GM21390 (cell line): ENCODE data around the gene ZMAT5.

Source experiments
- ATAC-seq: cut with Tn5 transposase; IDR thresholded peaks from one replicate; pipeline ENCODE4 v1.9.1; 2021; ENCODE audit not compliant: unreplicated experiment

The ZMAT5 gene

GRCh38 chr22:29766632-29767170 is at the start of gene ZMAT5:
Gene ZMAT5, minus strand, starts transcription at chr22:29767007. Its CDS starts 18,463 bp downstream, at chr22:29748544.
- ATAC-seq, result peak; percentile 81

- ATAC-seq, result no peak
These were observed 49.7 kb upstream of the ZMAT5 start for GRCh38 chr22:29816539-29816938.

- ATAC-seq, result no peak
These were observed 49.3 kb upstream of the ZMAT5 start for GRCh38 chr22:29816128-29816527.

GRCh38 chr22:29815580-29815979 is 48.8 kb upstream of the ZMAT5 start:
- ATAC-seq, result no peak

GRCh38 chr22:29814003-29814402 is 47.2 kb upstream of the ZMAT5 start:
- no peak for ATAC-seq

GRCh38 chr22:29813563-29813962 is 46.8 kb upstream of the ZMAT5 start:
- no peak for ATAC-seq

GRCh38 chr22:29813126-29813525 is 46.3 kb upstream of the ZMAT5 start:
- no peak for ATAC-seq

GRCh38 chr22:29811377-29811776 is 44.6 kb upstream of the ZMAT5 start:
- no peak for ATAC-seq

- ATAC-seq, result no peak
These were observed 43.4 kb upstream of the ZMAT5 start for GRCh38 chr22:29810216-29810615.

- ATAC-seq, result no peak
These were observed 39.4 kb upstream of the ZMAT5 start for GRCh38 chr22:29806196-29806595.

- no peak for ATAC-seq
These were observed 38.2 kb upstream of the ZMAT5 start for GRCh38 chr22:29804985-29805384.

GRCh38 chr22:29803190-29803589 is 36.4 kb upstream of the ZMAT5 start:
- no peak for ATAC-seq

- ATAC-seq, result no peak
These were observed 35.0 kb upstream of the ZMAT5 start for GRCh38 chr22:29801796-29802195.

- no peak for ATAC-seq
These were observed 34.3 kb upstream of the ZMAT5 start for GRCh38 chr22:29801153-29801552.

GRCh38 chr22:29799217-29799680 is 32.4 kb upstream of the ZMAT5 start:
- ATAC-seq, result no peak

- no peak for ATAC-seq
These were observed 32.0 kb upstream of the ZMAT5 start for GRCh38 chr22:29798801-29799200.

GRCh38 chr22:29798318-29798717 is 31.5 kb upstream of the ZMAT5 start:
- no peak for ATAC-seq

GRCh38 chr22:29797351-29797750 is 30.5 kb upstream of the ZMAT5 start:
- no peak for ATAC-seq

- ATAC-seq, result no peak
These were observed 28.9 kb upstream of the ZMAT5 start for GRCh38 chr22:29795663-29796062.

- no peak for ATAC-seq
These were observed 26.6 kb upstream of the ZMAT5 start for GRCh38 chr22:29793396-29793795.

GRCh38 chr22:29790061-29790460 is 23.3 kb upstream of the ZMAT5 start:
- no peak for ATAC-seq

GRCh38 chr22:29788339-29789279 is 21.8 kb upstream of the ZMAT5 start:
- ATAC-seq, result no peak
